K562 (cell line): ENCODE data around the gene ABT1. TPM values are rescaled to one million over a fixed set of nuclear protein-coding genes. Genes with fewer than 3 reads are reported as not detected.
A peak's percentile ranks its signal among the peaks of the same experiment; 100 is the strongest.

Experiments used
- ETS2 ChIP-seq: IDR thresholded peaks from 2 replicates; pipeline ENCODE4 v1.6.1; 2016; ENCODE audit warnings: borderline replicate concordance, missing genetic modification characterization, mild to moderate bottlenecking, moderate library complexity, missing compliant biosample characterization; ENCODE audit not compliant: poor library complexity, severe bottlenecking
- ZBTB11 ChIP-seq, 3 experiments: fragments of 200-800 bp in 1 of 3; fragments of 250-450 bp in 1 of 3; fragments of 450-650 bp in 1 of 3; sonication (Bioruptor Pico) in 1 of 3; sonication (Bioruptor generic) in 1 of 3; formaldehyde crosslinking in 1 of 3; IDR thresholded peaks; 2 replicates each; pipeline versions ENCODE4 v1.6.1 to v1.8.0; 2016 to 2022; ENCODE audit warnings: mild to moderate bottlenecking in 2 of 3, missing genetic modification characterization in 2 of 3, missing compliant biosample characterization in 1 of 3, moderate library complexity in 1 of 3
- ZBTB40 ChIP-seq, 2 experiments: fragments of 450-650 bp in 1 of 2; sonication (generic) in 1 of 2; formaldehyde crosslinking in 1 of 2; IDR thresholded peaks; 2 replicates each; pipeline versions ENCODE4 v1.7.1 to v1.9.0; 2016 to 2022; ENCODE audit warnings: inconsistent platforms in 1 of 2, mild to moderate bottlenecking in 1 of 2, missing genetic modification reagents in 1 of 2
- polyA plus RNA-seq, 8 experiments: library from polyadenylated mRNA; depleted of rRNA in 4 of 8; stranded (reverse) in 5 of 8; unstranded in 3 of 8; fragments of >200 nt; fragmentation: Nextera tagmentation in 2 of 8; fragmentation: Illumina TruSeq in 1 of 8; extraction: Ambion mirVana in 2 of 8; extraction: Trizol in 1 of 8; gene quantifications; 2 replicates each; pipeline versions ENCODE4 v1.2.1 to v1.2.3, GENCODE V29; 2011 to 2014; ENCODE audit warnings: inconsistent platforms in 1 of 8, missing spikeins in 1 of 8
- total RNA-seq, 7 experiments: library from RNA; depleted of rRNA in 6 of 7; stranded (reverse); fragments of >200 nt in 6 of 7; fragmentation: Illumina TruSeq in 2 of 7; extraction: Trizol in 2 of 7; gene quantifications; 2 replicates each; pipeline versions ENCODE4 v1.2.1 to v1.2.3, GENCODE V29; 2011 to 2021; ENCODE audit warnings: low replicate concordance in 1 of 7
- TF ChIP-seq, protein P1 (sequence below): sonication (generic); formaldehyde crosslinking; IDR thresholded peaks from 2 replicates; pipeline ENCODE4 v1.8.0; 2022; ENCODE audit warnings: mild to moderate bottlenecking, missing genetic modification reagents

Gene ABT1
- total and polyA plus RNA-seq, 9 of the 15 experiments (the other 6 are each of a cell fraction or from before 2014, with no cell fraction given), result 8.8 to 52.7 (median 40.7) TPM

GRCh38 chr6:26596579-26597388 is at the start of gene ABT1 (continued):
- TF ChIP-seq, protein P1, sequence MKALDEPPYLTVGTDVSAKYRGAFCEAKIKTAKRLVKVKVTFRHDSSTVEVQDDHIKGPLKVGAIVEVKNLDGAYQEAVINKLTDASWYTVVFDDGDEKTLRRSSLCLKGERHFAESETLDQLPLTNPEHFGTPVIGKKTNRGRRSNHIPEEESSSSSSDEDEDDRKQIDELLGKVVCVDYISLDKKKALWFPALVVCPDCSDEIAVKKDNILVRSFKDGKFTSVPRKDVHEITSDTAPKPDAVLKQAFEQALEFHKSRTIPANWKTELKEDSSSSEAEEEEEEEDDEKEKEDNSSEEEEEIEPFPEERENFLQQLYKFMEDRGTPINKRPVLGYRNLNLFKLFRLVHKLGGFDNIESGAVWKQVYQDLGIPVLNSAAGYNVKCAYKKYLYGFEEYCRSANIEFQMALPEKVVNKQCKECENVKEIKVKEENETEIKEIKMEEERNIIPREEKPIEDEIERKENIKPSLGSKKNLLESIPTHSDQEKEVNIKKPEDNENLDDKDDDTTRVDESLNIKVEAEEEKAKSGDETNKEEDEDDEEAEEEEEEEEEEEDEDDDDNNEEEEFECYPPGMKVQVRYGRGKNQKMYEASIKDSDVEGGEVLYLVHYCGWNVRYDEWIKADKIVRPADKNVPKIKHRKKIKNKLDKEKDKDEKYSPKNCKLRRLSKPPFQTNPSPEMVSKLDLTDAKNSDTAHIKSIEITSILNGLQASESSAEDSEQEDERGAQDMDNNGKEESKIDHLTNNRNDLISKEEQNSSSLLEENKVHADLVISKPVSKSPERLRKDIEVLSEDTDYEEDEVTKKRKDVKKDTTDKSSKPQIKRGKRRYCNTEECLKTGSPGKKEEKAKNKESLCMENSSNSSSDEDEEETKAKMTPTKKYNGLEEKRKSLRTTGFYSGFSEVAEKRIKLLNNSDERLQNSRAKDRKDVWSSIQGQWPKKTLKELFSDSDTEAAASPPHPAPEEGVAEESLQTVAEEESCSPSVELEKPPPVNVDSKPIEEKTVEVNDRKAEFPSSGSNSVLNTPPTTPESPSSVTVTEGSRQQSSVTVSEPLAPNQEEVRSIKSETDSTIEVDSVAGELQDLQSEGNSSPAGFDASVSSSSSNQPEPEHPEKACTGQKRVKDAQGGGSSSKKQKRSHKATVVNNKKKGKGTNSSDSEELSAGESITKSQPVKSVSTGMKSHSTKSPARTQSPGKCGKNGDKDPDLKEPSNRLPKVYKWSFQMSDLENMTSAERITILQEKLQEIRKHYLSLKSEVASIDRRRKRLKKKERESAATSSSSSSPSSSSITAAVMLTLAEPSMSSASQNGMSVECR (CRISPR knock-in tag), result peak; percentile 91
- no peak for TF ChIP-seq ETS2 (tag)
- peak in 1 of 3 experiments; percentile 80; a peak in 2 of 6 replicates for TF ChIP-seq ZBTB11 (CRISPR knock-in tag; IDR thresholded peaks at IDR 0.05)
- peak; percentile 83 for TF ChIP-seq ZBTB40 (IDR thresholded peaks at IDR 0.05)
- TF ChIP-seq ZBTB40 (CRISPR knock-in tag; IDR thresholded peaks at IDR 0.05), result no peak
